ENCODE data around the gene RELN.
A peak's percentile ranks its signal among the peaks of the same experiment; 100 is the strongest.

Gene RELN

DNA sequence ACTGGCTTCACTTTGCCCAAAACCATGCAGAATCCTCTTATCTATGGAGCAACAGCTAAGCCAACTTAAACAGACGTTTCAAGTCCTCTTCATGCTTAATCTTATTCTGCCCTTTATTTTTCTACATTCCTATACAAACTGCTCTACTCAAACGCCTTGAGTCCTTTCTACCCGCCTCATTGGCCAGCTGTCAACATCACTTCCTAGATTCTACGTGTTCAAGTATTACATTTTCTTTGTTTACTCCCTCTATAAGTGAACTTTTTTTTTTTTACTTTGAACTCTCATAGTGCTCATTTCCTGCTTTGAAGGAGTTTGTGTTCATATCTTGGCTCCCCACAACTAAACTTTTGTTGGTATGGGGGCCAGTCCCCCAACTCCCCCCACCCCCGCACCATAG is 514.5 kb downstream of the RELN start:
- DNase-seq (ENCODE audit: low spot score), result no peak

DNA sequence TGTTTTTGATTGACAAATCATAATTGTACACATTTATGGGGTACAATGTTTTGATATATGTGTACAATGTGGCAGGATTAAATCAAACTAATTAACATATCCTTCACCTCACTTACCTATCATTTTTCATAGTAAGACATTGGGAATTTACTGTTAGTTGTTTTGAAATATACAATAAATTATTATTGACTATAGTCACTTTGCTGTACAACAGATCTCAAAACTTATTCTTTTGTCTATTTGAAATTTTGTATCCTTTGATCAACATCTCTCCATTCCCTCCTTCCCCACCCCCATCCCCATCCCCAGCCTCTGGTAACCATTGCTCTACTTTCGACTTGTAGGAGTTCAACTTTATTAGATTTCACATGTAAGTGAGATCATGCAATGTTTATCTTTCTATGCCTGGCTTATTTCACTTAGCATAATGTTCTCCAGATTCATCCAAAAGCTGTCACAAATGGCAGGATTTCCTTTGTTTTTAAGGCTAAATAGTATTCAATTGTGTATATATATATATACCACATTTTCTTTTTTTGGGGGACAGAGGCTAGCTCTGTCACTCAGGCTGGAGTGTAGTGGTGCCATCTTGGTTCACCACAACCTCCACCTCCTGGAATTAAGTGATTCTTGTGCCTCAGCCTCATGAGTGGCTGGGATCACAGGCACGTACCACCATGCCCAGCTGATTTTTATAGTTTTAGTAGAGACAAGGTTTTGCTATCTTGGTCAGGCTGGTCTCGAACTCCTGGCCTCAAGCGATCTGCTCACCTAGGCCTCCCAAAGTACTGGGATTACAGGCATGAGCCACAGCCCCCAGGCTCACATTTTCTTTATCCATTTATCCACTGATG is 520.1 kb downstream of the RELN start:
- no peak for DNase-seq (ENCODE audit: low spot score)

DNA sequence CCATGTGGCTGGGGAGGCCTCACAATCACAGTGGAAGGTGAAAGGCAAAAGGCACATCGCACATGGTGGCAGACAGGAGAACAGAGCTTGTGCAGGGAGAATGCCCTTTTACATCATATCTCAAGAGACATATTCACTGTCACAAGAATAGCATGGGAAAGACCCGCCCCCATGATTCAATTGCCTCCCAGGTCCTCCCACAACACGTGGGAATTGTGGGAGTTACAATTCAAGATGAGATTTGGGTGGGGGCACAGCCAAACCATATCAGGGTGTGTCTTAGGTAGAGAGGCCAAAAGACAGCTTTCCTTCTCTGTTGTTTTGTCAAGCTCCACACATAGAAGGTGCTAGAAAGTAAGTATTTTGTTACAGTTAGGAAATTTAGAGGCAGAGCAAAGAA is 522.6 kb downstream of the RELN start:
- no peak for DNase-seq (ENCODE audit: low spot score)

DNA sequence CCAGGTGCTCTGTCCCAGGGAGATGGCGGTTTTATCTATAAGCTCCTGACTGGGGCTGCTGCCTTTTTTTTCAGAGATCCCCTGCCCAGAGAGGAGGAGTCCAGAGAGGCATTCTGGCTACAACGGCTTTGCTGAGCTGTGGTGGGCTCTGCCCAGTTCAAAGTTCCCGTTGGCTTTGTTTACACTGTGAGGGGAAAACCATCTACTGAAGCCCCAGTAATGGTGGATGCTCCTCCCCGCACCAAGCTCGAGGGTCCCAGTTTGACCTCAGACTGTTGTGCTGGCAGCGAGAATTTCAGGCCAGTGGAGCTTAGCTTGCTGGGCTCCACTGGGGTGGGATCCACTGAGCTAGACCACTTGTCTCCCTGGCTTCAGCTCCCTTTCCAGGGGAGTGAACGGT is 527.1 kb downstream of the RELN start:
- no peak for DNase-seq (ENCODE audit: low spot score)

DNA sequence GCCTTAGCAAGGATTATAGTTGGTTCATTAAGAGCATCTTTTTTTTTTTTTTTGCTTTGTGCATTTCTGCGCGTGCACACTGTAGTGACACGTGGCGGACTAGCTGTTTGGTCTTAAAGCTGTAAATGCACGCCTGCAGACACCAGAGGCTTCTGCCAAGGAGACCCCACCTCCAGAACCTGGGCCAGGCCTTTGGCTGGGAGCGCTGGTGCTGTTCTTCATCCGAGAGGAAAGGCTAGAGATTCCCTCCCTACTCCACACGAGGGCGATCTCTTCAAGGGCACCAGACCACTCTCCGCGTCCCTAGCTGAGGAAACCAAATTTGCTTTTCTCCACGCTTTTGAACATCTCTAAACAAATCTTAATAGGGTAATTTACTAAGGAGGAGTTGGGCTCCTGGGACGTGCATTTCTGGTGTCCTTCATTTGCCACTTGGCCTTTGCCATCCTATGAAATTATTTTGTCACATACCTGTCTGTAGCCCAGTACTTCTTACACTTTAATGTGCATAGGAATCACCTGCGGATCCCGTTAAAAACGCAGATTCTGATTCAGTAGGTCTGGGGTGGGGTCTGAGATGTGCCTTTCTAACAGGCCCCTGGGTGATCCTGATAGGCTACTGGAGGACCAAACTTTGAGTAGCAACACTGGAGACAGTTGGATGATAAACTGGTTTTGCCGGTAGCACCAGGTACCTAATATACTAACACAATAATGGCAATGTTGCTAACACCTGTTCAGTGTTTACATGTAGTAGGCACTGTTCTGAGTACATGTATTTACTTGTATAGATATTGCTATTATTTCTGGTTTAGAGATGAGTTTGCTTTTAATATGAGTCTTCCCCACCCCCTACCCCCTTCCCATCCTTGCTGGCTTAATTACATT is 542.1 kb downstream of the RELN start:
- DNase-seq (ENCODE audit: low spot score), result peak; percentile 85

DNA sequence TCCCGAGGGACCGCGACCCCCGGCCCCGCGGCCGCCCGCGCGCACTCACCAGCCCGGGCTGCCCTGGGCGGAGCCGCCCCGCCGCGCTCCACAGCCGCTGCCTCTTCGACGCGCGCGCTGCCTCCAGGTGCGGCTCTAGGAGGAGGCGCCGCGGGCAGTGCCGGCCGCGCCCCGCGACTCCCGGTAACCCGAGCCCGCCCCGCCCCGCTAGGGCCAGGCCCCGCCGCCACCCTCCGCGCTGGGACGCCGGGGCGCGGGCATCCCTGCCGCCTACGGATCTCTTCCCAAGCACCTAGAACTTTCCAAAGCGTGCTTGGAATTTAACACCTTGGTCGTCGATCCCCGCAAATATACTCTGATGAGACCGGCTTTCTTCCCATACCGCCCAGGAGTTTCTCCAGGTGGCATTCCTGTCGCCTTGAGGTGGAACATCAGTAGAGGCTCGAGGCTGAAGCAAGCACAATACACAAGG is 543.4 kb downstream of the RELN start, which contains the start of gene SLC26A5:
TSS of gene SLC26A5 (minus strand) at position 159 of the 472 bp plus-strand sequence. CDS start 24,693 bp downstream, outside the sequence.
- DNase-seq (ENCODE audit: low spot score), result no peak

DNA sequence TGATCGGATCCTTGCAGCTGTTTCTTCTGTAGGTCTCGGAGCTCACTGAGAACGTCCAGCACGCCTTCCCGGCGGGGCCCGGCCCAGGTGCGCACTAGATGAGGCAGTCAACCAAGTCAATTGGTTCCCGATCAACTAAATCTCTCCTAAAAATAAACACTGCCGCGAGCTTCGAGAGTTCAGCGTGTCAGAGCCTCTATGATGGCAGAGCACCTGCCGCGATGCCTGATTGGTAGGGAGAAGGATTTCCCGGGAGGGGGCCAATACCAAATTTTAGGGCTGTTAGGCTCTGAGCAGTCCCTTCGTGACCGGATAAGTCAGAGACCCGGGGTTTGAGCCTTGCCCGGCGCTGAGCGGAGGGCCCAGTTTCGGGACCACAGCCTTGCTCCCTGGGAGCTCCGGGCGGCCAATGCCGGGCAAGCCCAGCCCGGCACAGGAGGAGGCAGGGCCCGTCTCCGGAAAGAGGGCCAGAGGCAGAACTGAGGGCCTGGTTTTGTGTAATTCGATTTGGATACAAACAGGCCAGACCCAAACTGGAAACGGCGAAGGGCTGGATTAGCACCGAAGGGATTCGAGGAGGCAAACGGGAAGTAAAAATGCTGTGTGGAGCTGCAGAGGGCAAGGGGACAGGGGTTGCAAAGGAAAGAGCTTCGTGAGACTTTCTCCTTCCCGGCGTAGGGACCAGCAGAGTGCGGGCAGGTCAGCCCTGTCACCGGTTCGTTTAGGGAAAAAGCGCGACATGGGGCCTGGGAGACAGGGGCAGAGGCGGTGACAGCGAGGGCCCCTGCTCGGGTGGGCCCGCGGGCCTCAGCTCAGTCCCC is 544.0 kb downstream of the RELN start:
- DNase-seq (ENCODE audit: low spot score), result peak; percentile 35

DNA sequence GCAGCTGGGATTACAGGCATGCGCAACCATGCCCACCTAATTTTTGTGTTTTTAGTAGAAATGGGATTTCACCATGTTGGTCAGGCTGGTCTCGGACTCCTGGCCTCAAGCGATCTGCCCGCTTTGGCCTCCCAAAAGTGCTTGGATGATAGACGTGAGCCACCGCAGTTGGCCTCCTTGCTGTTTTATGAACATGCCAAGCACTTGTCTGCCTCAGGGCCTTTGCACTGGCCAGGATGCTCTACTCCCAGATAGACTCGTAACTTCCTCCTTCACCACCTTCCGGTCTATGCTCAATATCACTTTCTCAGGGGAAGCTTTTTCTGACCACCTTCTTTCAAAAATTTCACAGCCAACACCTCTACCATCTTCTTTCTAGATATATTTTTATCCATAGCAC is 549.8 kb downstream of the RELN start:
- DNase-seq (ENCODE audit: low spot score), result no peak

DNA sequence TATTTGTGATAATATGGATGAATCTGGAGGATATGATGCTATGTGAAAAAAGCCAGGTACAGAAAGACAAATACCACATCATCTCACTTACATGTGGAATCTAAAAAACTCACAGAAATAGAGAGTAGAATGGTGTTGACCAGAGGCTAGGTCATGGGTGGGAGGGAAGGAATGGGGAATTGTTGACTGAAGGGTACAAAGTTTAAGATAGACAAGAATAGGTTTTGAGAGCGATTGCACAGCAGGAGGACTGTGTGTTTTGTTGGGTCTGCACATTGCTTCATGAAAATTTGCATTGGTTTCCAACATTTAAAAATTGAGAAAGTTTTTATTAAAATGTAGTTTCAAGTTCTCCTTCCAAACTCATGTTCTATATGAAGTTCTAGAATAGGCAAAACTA is 551.8 kb downstream of the RELN start:
- no peak for DNase-seq (ENCODE audit: low spot score)

DNA sequence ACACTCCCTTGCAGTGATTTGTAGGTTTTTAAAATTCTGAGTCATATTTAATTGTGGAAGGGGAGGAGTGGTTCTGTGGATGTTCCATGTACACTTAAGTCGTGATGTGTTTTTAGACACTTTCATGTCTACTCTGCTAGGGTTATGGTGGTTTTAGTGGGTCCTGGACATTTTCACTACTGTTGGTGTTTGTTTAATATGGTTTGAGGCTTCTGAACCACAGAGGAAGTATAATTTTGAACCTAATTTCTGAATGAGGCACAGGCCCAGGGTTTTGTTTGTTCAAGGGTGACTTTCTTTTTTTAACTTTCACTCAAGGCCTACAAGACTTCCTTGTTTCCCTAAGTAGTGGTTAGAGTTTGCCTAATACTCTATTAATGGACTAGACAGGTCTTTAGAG is 556.7 kb downstream of the RELN start:
- DNase-seq (ENCODE audit: low spot score), result no peak

DNA sequence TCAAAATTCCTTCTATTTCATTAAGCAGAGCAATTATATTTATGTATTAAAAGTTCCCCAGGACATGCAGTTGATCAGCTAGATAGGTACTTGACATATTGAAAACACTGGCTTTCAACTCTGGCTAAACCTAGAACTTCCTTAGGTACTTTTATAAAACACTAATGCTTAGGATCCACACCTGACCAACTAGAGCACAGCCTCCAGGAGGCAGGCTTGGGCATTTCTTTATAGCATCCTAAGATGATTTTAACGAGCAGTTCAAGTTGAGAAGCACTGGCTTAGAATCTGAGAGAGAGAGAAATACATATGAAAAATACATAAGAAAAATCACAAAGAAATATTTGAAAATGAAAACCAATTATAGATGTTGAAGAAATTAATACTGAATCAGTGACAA is 564.3 kb downstream of the RELN start:
- DNase-seq (ENCODE audit: low spot score), result no peak

DNA sequence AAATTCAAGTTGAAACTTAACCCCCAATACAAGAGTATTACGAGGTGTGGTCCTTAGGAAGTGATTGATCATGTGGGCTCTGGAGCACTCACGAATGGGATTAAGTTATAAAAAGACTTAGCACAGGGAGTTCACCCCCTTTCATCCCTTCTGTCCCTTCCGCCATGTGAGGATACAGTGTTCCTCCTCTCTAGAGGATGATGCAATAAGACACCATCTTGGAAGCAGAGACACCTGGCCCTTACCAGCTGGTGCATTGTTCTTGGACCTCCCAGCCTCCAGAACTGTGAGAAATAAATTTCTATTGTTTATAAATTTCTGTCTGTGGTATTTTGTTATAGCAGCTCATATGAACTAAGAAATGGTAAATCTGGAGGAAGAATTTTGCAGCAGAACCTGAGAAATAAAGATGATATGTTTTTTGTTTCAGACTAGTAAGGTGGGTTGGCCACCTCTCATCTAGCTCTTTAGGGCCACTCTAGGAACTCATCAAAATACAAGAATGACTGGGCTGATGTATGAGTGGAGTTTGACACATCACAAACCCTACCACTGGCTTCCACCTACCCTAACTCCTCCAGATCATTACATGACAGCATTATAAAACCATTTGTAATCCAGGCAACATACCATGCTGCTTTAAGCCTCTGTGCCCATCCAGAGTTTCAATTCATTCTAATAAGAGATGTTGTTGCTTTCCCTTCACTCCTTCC is 565.8 kb downstream of the RELN start:
- DNase-seq (ENCODE audit: low spot score), result no peak

Data from cerebellar cortex (tissue), 1 donor.